B cell (primary cell): ENCODE results near the gene MRPL20. TPM values are rescaled to one million over a fixed set of nuclear protein-coding genes. Genes with fewer than 3 reads are reported as not detected.

Source experiments
- ATAC-seq: fragments of 200-7000 bp; cut with Tn5 transposase; one replicate; pipeline ENCODE4 v1.10.0; 2021; ENCODE audit warnings: low read depth, mild to moderate bottlenecking, moderate number of reproducible peaks, moderate library complexity
- CTCF ChIA-PET: fragments of 350-600 bp; sonication (Branson Sonifier 250); formaldehyde crosslinking; loops from one replicate; lab custom pipeline; 2021; ENCODE audit warnings: antibody characterized with exemption, inconsistent platforms; lab: Charles Lee
- POLR2A ChIA-PET: fragments of 350-600 bp; sonication (Branson Sonifier 250); formaldehyde crosslinking; loops from one replicate; lab custom pipeline; 2021; ENCODE audit warnings: antibody characterized with exemption; lab: Charles Lee
- DNase-seq: peaks from one replicate; pipeline ENCODE4 v3.0.0; 2013
- H2AFZ ChIP-seq: 2 replicates; pipeline ENCODE4 v1.6.1; 2012; ENCODE audit warnings: mild to moderate bottlenecking, low read depth, low read length; ENCODE audit not compliant: insufficient read depth, poor library complexity, severe bottlenecking
- H3K27ac ChIP-seq, 2 donors: 1 replicate in 1 of 2; 2 replicates in 1 of 2; pipeline ENCODE4 v1.5.1; 2012 to 2013; ENCODE audit warnings: low read length in 2 of 2, mild to moderate bottlenecking in 2 of 2, moderate library complexity in 1 of 2
- H3K27me3 ChIP-seq, 4 experiments: fragments of 200-600 bp in 1 of 4; sonication (generic) in 1 of 4; replicated peaks in 1 of 4; 1 replicate in 2 of 4; 2 replicates in 2 of 4; pipeline versions ENCODE4 v1.6.1 to v1.7.0; 2013 to 2016; ENCODE audit warnings: low read length in 3 of 4, mild to moderate bottlenecking in 2 of 4, mixed read lengths in 1 of 4, moderate library complexity in 1 of 4; ENCODE audit not compliant: insufficient read depth in 4 of 4, control insufficient read depth in 3 of 4; ENCODE audit errors: control extremely low read depth in 1 of 4
- H3K36me3 ChIP-seq, 2 experiments: replicated peaks in 1 of 2; 1 replicate in 1 of 2; 2 replicates in 1 of 2; pipeline versions ENCODE4 v1.6.1 to v1.7.1; 2013; ENCODE audit warnings: low read length in 1 of 2; ENCODE audit not compliant: insufficient read depth in 2 of 2, control insufficient read depth in 1 of 2; ENCODE audit errors: control extremely low read depth in 1 of 2, extremely low read depth in 1 of 2
- H3K4me1 ChIP-seq, 2 donors: fragments of 200-600 bp in 1 of 2; sonication (generic) in 1 of 2; 1 replicate in 1 of 2; 2 replicates in 1 of 2; pipeline versions ENCODE4 v1.5.1 to v1.6.1; 2013 to 2017; ENCODE audit warnings: low read length in 2 of 2; ENCODE audit not compliant: control insufficient read depth in 2 of 2, insufficient read depth in 2 of 2
- H3K4me2 ChIP-seq: replicated peaks from 2 replicates; pipeline ENCODE3; 2012; ENCODE audit warnings: mild to moderate bottlenecking, low read depth, low read length; ENCODE audit not compliant: poor library complexity, severe bottlenecking
- H3K4me3 ChIP-seq, 5 experiments: fragments of 200-600 bp in 1 of 5; sonication (generic) in 1 of 5; 1 replicate in 3 of 5; 2 replicates in 2 of 5; pipeline versions ENCODE4 v1.5.1 to v1.7.0; 2011 to 2016; ENCODE audit warnings: low read length in 4 of 5, mild to moderate bottlenecking in 4 of 5, low read depth in 2 of 5, control low read depth in 1 of 5, moderate library complexity in 1 of 5; ENCODE audit not compliant: insufficient read depth in 1 of 5; ENCODE audit errors: control extremely low read depth in 1 of 5, extremely low read depth in 1 of 5
- H3K79me2 ChIP-seq: fragments of 200-600 bp; sonication (generic); one replicate; pipeline ENCODE4 v1.6.0; 2016; ENCODE audit warnings: low read length; ENCODE audit not compliant: control insufficient read depth, insufficient read depth
- H3K9ac ChIP-seq: fragments of 200-600 bp; sonication (generic); 2 replicates; pipeline ENCODE4 v1.6.1; 2017; ENCODE audit warnings: mild to moderate bottlenecking, low read length, moderate library complexity
- H3K9me3 ChIP-seq, 3 donors: one replicate each; pipeline versions ENCODE4 v1.6.1 to v1.7.1; 2013; ENCODE audit warnings: low read length in 2 of 3; ENCODE audit not compliant: control insufficient read depth in 2 of 3, insufficient read depth in 1 of 3; ENCODE audit errors: control extremely low read depth in 1 of 3
- H4K20me1 ChIP-seq: 2 replicates; pipeline ENCODE4 v1.6.0; 2012; ENCODE audit warnings: mild to moderate bottlenecking, low read length; ENCODE audit not compliant: insufficient read depth, control insufficient read depth, poor library complexity, severe bottlenecking
- H3K27ac Mint-ChIP-seq: one replicate; pipeline ENCODE4 v1.8.0; 2021; ENCODE audit warnings: mixed read lengths
- H3K27me3 Mint-ChIP-seq: one replicate; pipeline ENCODE4 v1.8.0; 2021; ENCODE audit warnings: mixed read lengths
- H3K4me1 Mint-ChIP-seq: one replicate; pipeline ENCODE4 v1.8.0; 2021; ENCODE audit warnings: mixed read lengths
- H3K4me3 Mint-ChIP-seq: one replicate; pipeline ENCODE4 v1.8.0; 2021; ENCODE audit warnings: mixed read lengths
- H3K9me3 Mint-ChIP-seq: one replicate; pipeline ENCODE4 v1.8.0; 2022; ENCODE audit warnings: mixed read lengths; ENCODE audit not compliant: insufficient read depth
- CTCF ChIP-seq: fragments of 200-600 bp; IDR thresholded peaks from one replicate; pipeline ENCODE4 v1.8.0; 2022; ENCODE audit warnings: antibody characterized with exemption, mild to moderate bottlenecking
- EZH2 ChIP-seq: IDR thresholded peaks from 2 replicates; pipeline ENCODE4 v1.6.1; 2012; ENCODE audit warnings: borderline replicate concordance, low read depth, mild to moderate bottlenecking, moderate library complexity, low read length; ENCODE audit not compliant: insufficient read depth, poor library complexity, severe bottlenecking
- WGBS: methylation state at CpG from one replicate; pipeline ENCODE4 v1.1.5; 2013; ENCODE audit warnings: missing lambda C conversion rate; ENCODE audit not compliant: insufficient coverage; 5-methylcytosine and 5-hydroxymethylcytosine counted together
- intact Hi-C: fragments of 100-400 bp; cut with micrococcal nuclease; formaldehyde crosslinking; loops from one replicate; pipeline ENCODE4 v1.10.0; 2022
- polyA plus RNA-seq: library from polyadenylated mRNA; depleted of rRNA; stranded (reverse); fragments of >200 nt; gene quantifications from 2 replicates; pipeline ENCODE4 v1.2.3, GENCODE V29; 2012
- total RNA-seq, 2 donors: library from RNA; stranded (reverse); fragments of 120-200 nt in 1 of 2; gene quantifications; 1 replicate in 1 of 2; 2 replicates in 1 of 2; pipeline versions ENCODE4 v1.2.3 to v1.2.4, GENCODE V29; 2013 to 2022

The MRPL20 gene
- total and polyA plus RNA-seq, 2 donors (not counting 1 experiment from before 2014, with no cell fraction given) = 55.9 to 119 TPM

GRCh38 chr1:1352786-1353388 lies 54.2 kb downstream of the MRPL20 start:
- ChIA-PET CTCF (interaction anchor here (2.4 kb wide), 1 partner anchor 18 kb away, joined by 8 read pairs; no protein-coding TSS in a partner anchor), POLR2A (no interaction called here)
- ATAC-seq (no peak), DNase-seq (peak; percentile 63)
- H3K9me3 ChIP-seq = peaks cover 0 to 7% (median 0%) of the 10 kb centered on the region in 3 donors
- H3K79me2 ChIP-seq = peaks cover 7% of the 10 kb centered on the region
- no peak overlapping the region for H3K4me3 ChIP-seq
- WGBS = 26% methylated on average over 4 of the region's 5 CpGs
- H3K27ac ChIP-seq = no peak overlapping the region
- H3K36me3 ChIP-seq = no peaks in the 10 kb centered on the region
- Mint-ChIP-seq H3K4me1 (peaks cover 22% of the 10 kb centered on the region), H3K9me3 (no peaks in the 10 kb centered on the region), H3K4me3 (peak overlapping the region; percentile 79), H3K27me3 (peaks cover 20% of the 10 kb centered on the region), H3K27ac (no peak overlapping the region)
- H2AFZ ChIP-seq = no peak overlapping the region
- intact Hi-C loops = no loop called here
- no peak overlapping the region for H3K9ac ChIP-seq
- H3K4me2 ChIP-seq = peak overlapping the region; percentile 55
- TF ChIP-seq CTCF = no peak
- no peak for TF ChIP-seq EZH2
- peaks cover 33 to 37% of the 10 kb centered on the region in 2 donors for H3K4me1 ChIP-seq
- peaks cover 6% of the 10 kb centered on the region for H4K20me1 ChIP-seq
- H3K27me3 ChIP-seq = peaks cover 0 to 47% (median 13%) of the 10 kb centered on the region in 4 experiments

Other genes with a start within 250 kb of the MRPL20 start
- gene TTLL10, start 233.4 kb downstream of the MRPL20 start, total RNA-seq = 0.37 and 0.61 TPM in 2 replicates
- gene TTLL10, start 233.4 kb downstream of the MRPL20 start, polyA plus RNA-seq = 0.37 and 0.45 TPM in 2 replicates
- 33.5 and 38.1 TPM in 2 replicates for gene TNFRSF18, start 200.7 kb downstream of the MRPL20 start, total RNA-seq
- 10.1 and 25.2 TPM in 2 replicates for gene TNFRSF18, start 200.7 kb downstream of the MRPL20 start, polyA plus RNA-seq
- gene TNFRSF4, start 193.1 kb downstream of the MRPL20 start, total RNA-seq = 1.8 and 2.3 TPM in 2 replicates
- 0.63 and 1.9 TPM in 2 replicates for gene TNFRSF4, start 193.1 kb downstream of the MRPL20 start, polyA plus RNA-seq
- 143 and 151 TPM in 2 replicates for gene SDF4, start 175.3 kb downstream of the MRPL20 start, total RNA-seq
- gene SDF4, start 175.3 kb downstream of the MRPL20 start, polyA plus RNA-seq = 100 and 104 TPM in 2 replicates
- gene B3GALT6, start 175.1 kb downstream of the MRPL20 start, total RNA-seq = 21.0 TPM in 2 replicates
- gene B3GALT6, start 175.1 kb downstream of the MRPL20 start, polyA plus RNA-seq = 4.7 and 5.9 TPM in 2 replicates
- gene C1QTNF12, start 160.6 kb downstream of the MRPL20 start, total RNA-seq = 3.2 and 6.1 TPM in 2 replicates
- gene C1QTNF12, start 160.6 kb downstream of the MRPL20 start, polyA plus RNA-seq = 1.2 and 1.8 TPM in 2 replicates
- gene UBE2J2, start 133.4 kb downstream of the MRPL20 start, total RNA-seq = 115 and 120 TPM in 2 replicates
- gene UBE2J2, start 133.4 kb downstream of the MRPL20 start, polyA plus RNA-seq = 32.8 and 40.1 TPM in 2 replicates
- gene SCNN1D, start 126.9 kb downstream of the MRPL20 start, total RNA-seq = 7.3 and 10.6 TPM in 2 replicates
- gene SCNN1D, start 126.9 kb downstream of the MRPL20 start, polyA plus RNA-seq = 14.7 and 21.3 TPM in 2 replicates
- 40.7 and 49.1 TPM in 2 replicates for gene ACAP3, start 99.4 kb downstream of the MRPL20 start, total RNA-seq
- 124 and 126 TPM in 2 replicates for gene ACAP3, start 99.4 kb downstream of the MRPL20 start, polyA plus RNA-seq
- 15.7 and 17.9 TPM in 2 replicates for gene PUSL1, start 98.7 kb downstream of the MRPL20 start, total RNA-seq
- 21.3 and 25.8 TPM in 2 replicates for gene PUSL1, start 98.7 kb downstream of the MRPL20 start, polyA plus RNA-seq
- gene INTS11, start 82.6 kb downstream of the MRPL20 start, total RNA-seq = 149 and 167 TPM in 2 replicates
- gene INTS11, start 82.6 kb downstream of the MRPL20 start, polyA plus RNA-seq = 245 and 279 TPM in 2 replicates
- 18.8 and 21.6 TPM in 2 replicates for gene CPTP, start 82.5 kb downstream of the MRPL20 start, total RNA-seq
- 8.0 and 17.1 TPM in 2 replicates for gene CPTP, start 82.5 kb downstream of the MRPL20 start, polyA plus RNA-seq
- gene TAS1R3, start 76.0 kb downstream of the MRPL20 start, total RNA-seq = 4.0 and 4.1 TPM in 2 replicates
- 5.7 and 11.7 TPM in 2 replicates for gene TAS1R3, start 76.0 kb downstream of the MRPL20 start, polyA plus RNA-seq
- 46.1 and 48.2 TPM in 2 replicates for gene DVL1, start 57.9 kb downstream of the MRPL20 start, total RNA-seq
- gene DVL1, start 57.9 kb downstream of the MRPL20 start, polyA plus RNA-seq = 46.0 and 53.5 TPM in 2 replicates
- not detected in 2 replicates for gene MXRA8, start 48.7 kb downstream of the MRPL20 start, total RNA-seq
- gene MXRA8, start 48.7 kb downstream of the MRPL20 start, polyA plus RNA-seq = 0.10 and 0.25 TPM in 2 replicates
- 61.7 and 67.0 TPM in 2 replicates for gene AURKAIP1, start 32.1 kb downstream of the MRPL20 start, total RNA-seq
- 47.3 and 61.1 TPM in 2 replicates for gene AURKAIP1, start 32.1 kb downstream of the MRPL20 start, polyA plus RNA-seq
- 347 and 367 TPM in 2 replicates for gene CCNL2, start 8.0 kb downstream of the MRPL20 start, total RNA-seq
- gene CCNL2, start 8.0 kb downstream of the MRPL20 start, polyA plus RNA-seq = 263 and 333 TPM in 2 replicates
- gene ANKRD65, start 14.0 kb upstream of the MRPL20 start, total RNA-seq = not detected in 2 replicates
- gene ANKRD65, start 14.0 kb upstream of the MRPL20 start, polyA plus RNA-seq = 0.12 TPM in 1 of 2 replicates, not detected in the other
- gene VWA1, start 28.4 kb upstream of the MRPL20 start, total RNA-seq = not detected in 2 replicates
- gene VWA1, start 28.4 kb upstream of the MRPL20 start, polyA plus RNA-seq = 0.09 TPM in 1 of 2 replicates, not detected in the other
- gene ATAD3C, start 42.4 kb upstream of the MRPL20 start, total RNA-seq = 0.20 and 0.56 TPM in 2 replicates
- 1.1 TPM in 2 replicates for gene ATAD3C, start 42.4 kb upstream of the MRPL20 start, polyA plus RNA-seq
- gene ATAD3B, start 64.5 kb upstream of the MRPL20 start, total RNA-seq = 51.4 and 51.5 TPM in 2 replicates
- gene ATAD3B, start 64.5 kb upstream of the MRPL20 start, polyA plus RNA-seq = 50.9 and 62.0 TPM in 2 replicates
- 17.5 and 22.9 TPM in 2 replicates for gene ATAD3A, start 104.9 kb upstream of the MRPL20 start, total RNA-seq
- 17.8 and 18.2 TPM in 2 replicates for gene ATAD3A, start 104.9 kb upstream of the MRPL20 start, polyA plus RNA-seq
- gene TMEM240, start 133.3 kb upstream of the MRPL20 start, total RNA-seq = 0.66 and 1.8 TPM in 2 replicates
- 0.28 and 0.40 TPM in 2 replicates for gene TMEM240, start 133.3 kb upstream of the MRPL20 start, polyA plus RNA-seq
- 111 and 112 TPM in 2 replicates for gene SSU72, start 167.6 kb upstream of the MRPL20 start, total RNA-seq
- 86.8 and 108 TPM in 2 replicates for gene SSU72, start 167.6 kb upstream of the MRPL20 start, polyA plus RNA-seq
- gene FNDC10, start 192.8 kb upstream of the MRPL20 start, total RNA-seq = 1.4 and 1.6 TPM in 2 replicates
- gene FNDC10, start 192.8 kb upstream of the MRPL20 start, polyA plus RNA-seq = 0.52 and 1.4 TPM in 2 replicates
- 95.9 and 98.1 TPM in 2 replicates for gene MIB2, start 208.2 kb upstream of the MRPL20 start, total RNA-seq
- 94.0 and 152 TPM in 2 replicates for gene MIB2, start 208.2 kb upstream of the MRPL20 start, polyA plus RNA-seq
- 1.0 and 1.5 TPM in 2 replicates for gene MMP23B, start 224.9 kb upstream of the MRPL20 start, total RNA-seq
- gene MMP23B, start 224.9 kb upstream of the MRPL20 start, polyA plus RNA-seq = 1.7 and 3.4 TPM in 2 replicates